Mucosa of rectum (tissue), 2 donors: ENCODE results near the gene FBXO44.

ENCODE experiments used
- H3K27ac ChIP-seq, 2 donors: one replicate each; pipeline ENCODE4 v1.7.0; 2013; ENCODE audit warnings: inconsistent platforms in 2 of 2, low read depth in 2 of 2, low read length in 2 of 2
- H3K27me3 ChIP-seq, 2 donors: one replicate each; pipeline ENCODE4 v1.7.0; 2013; ENCODE audit warnings: low read length in 2 of 2; ENCODE audit not compliant: control insufficient read depth in 2 of 2, insufficient read depth in 2 of 2
- H3K36me3 ChIP-seq, 2 donors: one replicate each; pipeline ENCODE4 v1.7.0; 2013; ENCODE audit warnings: low read length in 2 of 2; ENCODE audit not compliant: control insufficient read depth in 2 of 2, insufficient read depth in 2 of 2
- H3K4me1 ChIP-seq, 2 donors: one replicate each; pipeline ENCODE4 v1.7.0; 2013; ENCODE audit warnings: low read length in 2 of 2, mild to moderate bottlenecking in 1 of 2; ENCODE audit not compliant: control insufficient read depth in 2 of 2, insufficient read depth in 2 of 2
- H3K4me3 ChIP-seq, 2 donors: one replicate each; pipeline ENCODE4 v1.7.0; 2013; ENCODE audit warnings: low read length in 2 of 2
- H3K9ac ChIP-seq, 2 donors: one replicate each; pipeline ENCODE4 v1.7.0; 2013; ENCODE audit warnings: low read length in 2 of 2, low read depth in 1 of 2, mild to moderate bottlenecking in 1 of 2
- H3K9me3 ChIP-seq, 2 donors: one replicate each; pipeline ENCODE4 v1.7.0; 2013; ENCODE audit warnings: low read length in 2 of 2; ENCODE audit not compliant: control insufficient read depth in 2 of 2
- donor health status: healthy.
- donor health status: Normal muscosa, but diverticular disease.

FBXO44 gene

DNA sequence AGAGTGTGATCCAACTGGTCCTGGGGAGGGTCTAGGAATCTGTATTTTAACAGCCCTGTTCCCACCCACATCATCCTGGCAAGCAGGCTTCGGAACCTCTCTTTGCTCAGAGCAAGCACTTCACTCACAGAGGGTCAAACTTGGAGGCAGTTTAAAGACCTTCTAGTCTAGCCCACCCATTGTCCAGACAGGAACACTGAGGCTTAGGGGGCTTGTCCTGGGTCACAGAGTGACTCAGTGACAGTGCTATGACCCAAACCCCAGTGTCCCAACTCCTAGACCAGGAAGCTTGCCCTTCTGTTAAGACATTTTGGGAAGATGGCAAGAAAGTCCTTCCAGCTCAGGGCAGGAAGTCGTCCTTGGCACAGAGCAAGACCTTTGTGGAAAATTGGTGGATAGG lies 36.9 kb upstream of the FBXO44 start:
- Histone ChIP-seq H3K9me3 (no peaks in the 10 kb centered on the region), H3K27me3 (peaks cover 4 to 9% of the 10 kb centered on the region in 2 donors), H3K4me3 (no peak overlapping the region), H3K36me3 (no peaks in the 10 kb centered on the region), H3K4me1 (no peaks in the 10 kb centered on the region), H3K27ac (no peak overlapping the region), H3K9ac (no peak overlapping the region)

DNA sequence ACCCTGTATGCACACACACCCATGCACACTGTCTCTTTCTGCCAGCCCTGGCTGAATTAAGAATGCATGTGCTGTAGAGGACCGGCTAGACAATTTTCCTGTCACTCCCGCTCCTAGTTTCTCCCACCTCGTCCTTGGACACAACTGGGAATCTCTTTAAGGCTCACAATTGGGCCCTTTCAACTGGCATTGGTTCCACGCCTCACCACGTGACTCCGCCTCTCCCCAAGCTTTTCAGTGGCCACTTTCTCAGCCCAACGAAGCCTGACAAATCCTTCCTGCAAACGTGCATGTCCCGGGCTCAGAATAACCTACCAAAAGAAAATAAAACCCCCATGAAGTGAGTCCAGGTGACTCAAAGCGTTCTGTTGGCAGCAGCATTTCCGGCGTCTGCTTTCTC lies 34.3 kb upstream of the FBXO44 start:
- Histone ChIP-seq H3K9ac (no peak overlapping the region), H3K27me3 (peaks cover 0 to 9% of the 10 kb centered on the region in 2 donors), H3K9me3 (no peaks in the 10 kb centered on the region), H3K4me1 (no peaks in the 10 kb centered on the region), H3K36me3 (no peaks in the 10 kb centered on the region), H3K27ac (no peak overlapping the region), H3K4me3 (no peak overlapping the region)

DNA sequence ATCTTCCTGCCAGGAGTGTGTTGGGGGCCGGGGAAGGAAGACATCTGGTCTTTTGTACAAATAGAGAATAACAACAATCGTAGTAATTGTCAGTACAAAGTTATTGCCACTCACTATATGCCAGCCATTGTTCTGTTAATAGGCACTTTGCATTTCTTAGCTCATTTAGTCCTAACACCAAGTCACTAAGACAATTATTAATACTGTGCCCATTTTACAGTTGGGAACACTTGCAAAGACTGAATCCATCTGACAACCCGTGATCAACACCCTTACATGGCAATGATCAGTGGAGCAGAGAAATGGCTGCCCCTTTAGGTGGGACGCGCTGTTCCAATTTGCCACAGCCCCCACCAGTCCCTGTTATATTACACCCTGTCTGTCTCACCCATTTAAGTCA lies 33.8 kb upstream of the FBXO44 start:
- H3K27me3 ChIP-seq, result peaks cover 0 to 9% of the 10 kb centered on the region in 2 donors
- H3K27ac ChIP-seq, result no peak overlapping the region
- no peak overlapping the region for H3K4me3 ChIP-seq
- H3K9ac ChIP-seq, result no peak overlapping the region
- no peaks in the 10 kb centered on the region for H3K4me1 ChIP-seq
- H3K36me3 ChIP-seq, result no peaks in the 10 kb centered on the region
- no peaks in the 10 kb centered on the region for H3K9me3 ChIP-seq

DNA sequence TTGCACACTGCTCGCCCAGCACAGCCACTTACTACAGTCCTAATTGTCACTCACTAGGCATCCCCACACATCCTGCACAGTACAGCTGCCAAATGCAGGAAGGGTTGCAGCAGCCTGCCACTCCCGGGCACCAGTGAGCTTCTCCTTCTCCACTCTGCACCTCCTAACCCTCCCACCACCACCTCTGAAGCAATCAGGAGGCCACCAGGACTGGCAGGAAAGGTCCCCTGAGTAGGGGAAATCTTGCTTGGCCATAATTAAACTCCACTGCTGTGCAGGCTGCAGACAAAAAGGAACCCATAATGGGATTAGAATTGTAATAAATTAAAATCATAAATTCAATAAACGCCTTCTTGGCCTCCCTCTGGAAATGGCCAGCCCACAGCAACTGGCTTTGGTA lies 32.3 kb upstream of the FBXO44 start:
- H3K9me3 ChIP-seq, result no peaks in the 10 kb centered on the region
- H3K4me3 ChIP-seq, result no peak overlapping the region
- H3K27me3 ChIP-seq, result peaks cover 0 to 9% of the 10 kb centered on the region in 2 donors
- H3K9ac ChIP-seq, result no peak overlapping the region
- H3K36me3 ChIP-seq, result no peaks in the 10 kb centered on the region
- no peak overlapping the region for H3K27ac ChIP-seq
- H3K4me1 ChIP-seq, result no peaks in the 10 kb centered on the region

DNA sequence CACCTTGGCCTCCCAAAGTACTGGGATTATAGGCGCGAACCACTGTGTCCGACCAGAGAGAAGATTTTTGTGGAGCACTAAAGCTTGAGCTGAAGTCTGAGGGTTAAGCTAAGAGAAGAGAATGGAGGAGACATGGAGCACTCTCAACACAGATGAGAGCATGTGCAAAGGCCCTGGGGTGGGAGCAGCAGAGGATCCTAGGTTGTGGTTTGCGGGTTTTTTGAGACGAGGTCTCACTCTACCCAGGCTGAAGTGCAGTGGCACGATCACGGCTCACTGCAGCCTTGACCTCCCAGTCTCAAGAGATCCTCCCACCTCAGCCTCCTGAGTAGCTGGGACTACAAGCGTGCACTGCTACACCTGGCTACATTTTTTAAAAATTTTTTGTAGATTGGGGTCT lies 31.0 kb upstream of the FBXO44 start:
- Histone ChIP-seq H3K36me3 (no peaks in the 10 kb centered on the region), H3K4me3 (no peak overlapping the region), H3K9ac (no peak overlapping the region), H3K4me1 (no peaks in the 10 kb centered on the region), H3K9me3 (no peaks in the 10 kb centered on the region), H3K27ac (no peak overlapping the region), H3K27me3 (peaks cover 0 to 9% of the 10 kb centered on the region in 2 donors)

DNA sequence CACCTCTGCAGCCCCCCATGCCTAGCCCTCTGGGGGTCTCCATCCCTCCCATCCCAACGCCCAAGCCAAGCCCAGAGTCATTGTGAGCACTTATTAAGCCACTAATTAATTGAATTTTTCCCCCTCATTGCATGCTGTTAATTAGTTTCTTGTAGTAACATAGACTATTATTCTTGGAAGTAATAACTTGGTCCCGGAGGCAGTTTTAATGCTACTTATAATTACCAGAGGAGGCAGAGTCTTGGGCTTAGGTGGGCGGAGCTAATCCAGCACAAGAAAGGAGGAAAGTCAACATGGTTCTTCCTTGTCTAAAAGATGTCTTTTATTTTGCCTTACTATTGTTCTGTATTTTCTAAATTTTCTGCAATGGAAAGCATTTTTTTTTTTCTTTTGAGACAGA lies 28.1 kb upstream of the FBXO44 start:
- H3K27me3 ChIP-seq, result peaks cover 2 to 4% of the 10 kb centered on the region in 2 donors
- H3K4me3 ChIP-seq, result no peak overlapping the region
- no peak overlapping the region for H3K27ac ChIP-seq

DNA sequence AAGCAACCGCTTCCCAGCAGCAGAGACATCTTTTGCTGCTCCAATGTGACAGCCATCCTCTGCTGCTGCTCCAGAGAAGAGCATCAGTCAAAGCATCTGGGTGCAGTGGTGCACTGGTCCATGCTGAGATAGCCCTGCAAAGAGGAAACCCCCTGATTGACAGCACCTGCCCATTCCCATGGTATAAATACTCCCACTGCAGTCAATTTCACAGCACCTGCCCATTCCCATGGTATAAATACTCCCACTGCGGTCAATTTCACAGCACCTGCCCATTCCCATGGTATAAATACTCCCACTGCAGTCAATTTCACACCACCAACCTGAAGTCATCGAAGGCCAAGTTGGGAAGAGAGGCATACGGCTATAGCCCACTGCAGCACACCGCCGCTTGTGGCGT lies 25.9 kb upstream of the FBXO44 start:
- Histone ChIP-seq H3K9ac (no peak overlapping the region), H3K27me3 (peaks cover 0 to 2% of the 10 kb centered on the region in 2 donors), H3K4me3 (no peak overlapping the region), H3K9me3 (no peaks in the 10 kb centered on the region), H3K4me1 (no peaks in the 10 kb centered on the region), H3K36me3 (no peaks in the 10 kb centered on the region), H3K27ac (no peak overlapping the region)

More for the DNA sequence above, 28.1 kb upstream of the FBXO44 start:
- Histone ChIP-seq H3K4me1 (no peaks in the 10 kb centered on the region), H3K9ac (no peak overlapping the region), H3K36me3 (no peaks in the 10 kb centered on the region), H3K9me3 (no peaks in the 10 kb centered on the region)

DNA sequence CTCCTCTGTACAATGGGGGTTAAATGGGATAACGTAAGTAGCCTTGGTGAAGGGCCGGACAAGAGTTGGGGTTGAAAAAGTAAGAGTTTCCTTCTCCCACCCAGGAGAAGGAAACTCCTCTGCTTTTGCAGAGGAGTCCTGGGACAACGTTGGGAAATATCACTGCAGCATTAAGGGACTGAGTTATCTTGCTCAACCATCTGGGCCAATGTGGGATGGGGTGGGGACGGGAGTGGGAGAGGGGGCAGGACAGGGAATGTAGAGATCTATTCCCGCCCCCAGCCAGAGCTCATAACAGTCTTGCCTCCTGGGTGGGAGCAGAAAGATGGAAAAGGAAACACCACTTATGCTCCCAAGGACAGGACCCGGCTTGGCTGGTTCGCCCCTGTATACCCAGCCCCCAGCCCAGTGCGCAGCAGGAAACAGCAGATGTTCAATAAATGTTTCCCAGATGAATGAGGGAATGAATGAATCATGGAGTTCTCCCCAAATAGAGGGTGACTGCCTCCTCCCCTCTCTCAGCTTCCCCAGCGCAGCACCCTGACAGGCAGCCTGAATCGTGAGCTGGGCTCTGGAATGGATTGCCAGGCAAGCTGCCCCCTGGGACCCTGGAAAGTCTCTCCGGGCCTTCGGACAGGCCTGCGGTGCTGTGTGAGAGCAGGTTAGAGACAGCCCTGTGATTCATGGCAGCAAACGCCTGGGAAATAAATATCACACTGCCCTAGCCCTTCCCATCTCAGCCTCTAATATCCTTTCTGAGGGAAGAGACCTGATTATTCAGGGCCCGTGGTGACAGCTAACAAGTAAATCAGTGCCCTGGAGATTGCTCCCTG lies 25.3 kb upstream of the FBXO44 start:
- H3K36me3 ChIP-seq, result no peaks in the 10 kb centered on the region
- H3K27ac ChIP-seq, result no peak overlapping the region
- peaks cover 0 to 2% of the 10 kb centered on the region in 2 donors for H3K27me3 ChIP-seq
- H3K9me3 ChIP-seq, result no peaks in the 10 kb centered on the region
- no peak overlapping the region for H3K9ac ChIP-seq
- H3K4me3 ChIP-seq, result no peak overlapping the region
- H3K4me1 ChIP-seq, result no peaks in the 10 kb centered on the region

DNA sequence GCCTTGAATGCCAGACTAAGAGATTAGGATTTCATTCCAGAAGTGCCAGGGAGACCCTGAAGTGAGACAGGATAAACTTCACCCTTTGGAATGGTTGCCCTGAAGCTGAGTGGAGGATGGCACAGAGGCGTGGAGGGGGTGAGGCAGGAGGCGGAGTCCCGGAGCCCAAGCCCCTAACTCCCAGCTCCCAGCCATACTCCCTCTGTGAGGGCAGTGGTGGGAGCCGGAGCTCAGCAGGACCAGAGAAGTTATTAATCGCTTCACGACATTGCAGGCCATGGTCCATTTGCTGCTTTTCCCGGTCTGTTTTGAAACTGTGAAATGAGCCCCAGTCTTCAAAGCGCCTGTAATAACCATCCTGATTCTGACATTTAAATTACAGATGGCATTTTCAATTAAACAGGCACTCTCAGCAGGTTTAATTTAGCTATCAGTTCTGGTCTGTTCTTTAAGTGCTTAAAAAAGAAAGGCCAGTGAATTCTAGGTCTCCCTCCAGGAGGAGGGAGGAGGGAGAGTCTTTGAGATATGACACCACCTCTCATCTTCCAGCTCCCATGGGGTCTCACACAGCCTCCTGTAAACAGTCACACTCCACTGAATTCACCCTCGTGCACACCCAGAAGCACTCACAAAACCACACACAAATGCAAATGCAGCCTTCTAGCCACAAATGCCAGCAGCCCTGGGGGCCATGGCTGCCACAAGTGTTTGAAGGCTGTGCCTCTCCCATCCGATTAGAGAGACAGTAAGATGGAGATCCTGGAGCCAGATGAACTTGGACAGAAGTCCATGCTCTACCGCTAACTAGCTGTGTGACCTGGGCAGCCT lies 20.1 kb upstream of the FBXO44 start:
- Histone ChIP-seq H3K27me3 (peaks cover 0 to 2% of the 10 kb centered on the region in 2 donors), H3K9ac (no peak overlapping the region), H3K36me3 (no peaks in the 10 kb centered on the region), H3K4me1 (no peaks in the 10 kb centered on the region), H3K27ac (no peak overlapping the region), H3K4me3 (no peak overlapping the region), H3K9me3 (no peaks in the 10 kb centered on the region)

DNA sequence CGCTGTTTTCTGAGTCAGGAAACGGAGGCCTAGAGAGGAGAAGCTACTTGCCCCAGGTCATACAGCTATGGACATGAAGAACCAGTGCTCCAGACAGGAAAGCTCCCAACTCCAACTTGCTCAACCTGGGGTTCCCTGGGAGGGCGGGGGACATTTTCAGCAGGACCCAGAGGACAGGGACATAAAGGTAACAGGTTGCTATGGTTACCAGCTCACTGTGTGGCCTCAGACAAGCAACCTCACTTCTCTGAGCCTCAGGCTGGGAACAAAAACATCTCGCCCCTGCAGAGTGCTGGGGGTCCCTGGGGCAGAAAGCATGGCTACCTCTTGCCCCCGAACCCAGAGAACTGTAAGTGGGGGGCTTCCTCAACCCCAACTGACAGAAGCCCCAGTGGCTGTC lies 16.6 kb upstream of the FBXO44 start:
- no peaks in the 10 kb centered on the region for H3K9me3 ChIP-seq
- H3K4me1 ChIP-seq, result no peaks in the 10 kb centered on the region
- no peaks in the 10 kb centered on the region for H3K36me3 ChIP-seq
- no peak overlapping the region for H3K27ac ChIP-seq
- no peak overlapping the region for H3K4me3 ChIP-seq
- no peak overlapping the region for H3K9ac ChIP-seq
- peaks cover 0 to 3% of the 10 kb centered on the region in 2 donors for H3K27me3 ChIP-seq
